Upper lobe of left lung (tissue), 4 donors: Measurements from ENCODE around the gene TRIM29.

Experiments used
- CTCF ChIP-seq, 6 experiments: fragments of 450-650 bp in 4 of 6; fragments of 200-600 bp in 2 of 6; sonication (generic) in 2 of 6; IDR thresholded peaks; one replicate each; pipeline ENCODE4 v1.5.1; 2016 to 2019; ENCODE audit warnings: antibody characterized with exemption in 6 of 6
- EP300 ChIP-seq, 4 donors: sonication (generic); formaldehyde crosslinking; IDR thresholded peaks; one replicate each; pipeline ENCODE4 v1.5.1; 2017; ENCODE audit warnings: antibody characterized with exemption in 4 of 4, control low read depth in 2 of 4
- POLR2A ChIP-seq, 4 donors: fragments of 450-650 bp; IDR thresholded peaks; one replicate each; pipeline ENCODE4 v1.5.1; 2016 to 2017; ENCODE audit warnings: antibody characterized with exemption in 4 of 4, mild to moderate bottlenecking in 2 of 4
- POLR2AphosphoS5 ChIP-seq, 2 donors: sonication (generic); formaldehyde crosslinking; IDR thresholded peaks; one replicate each; pipeline ENCODE4 v1.5.1; 2017; ENCODE audit warnings: antibody characterized with exemption in 2 of 2

GRCh38 chr11:120109531-120109930 is 28.4 kb downstream of the TRIM29 start:
- TF ChIP-seq CTCF (IDR thresholded peaks at IDR 0.05) (no peak), POLR2A (IDR thresholded peaks at IDR 0.05) (no peak), POLR2AphosphoS5 (IDR thresholded peaks at IDR 0.05) (no peak), EP300 (IDR thresholded peaks at IDR 0.05) (no peak)
